22Rv1 (cell line): Measurements from ENCODE around the gene CREG1.

Experiments used
- ZFX ChIP-seq: fragments of 450-650 bp; IDR thresholded peaks from 2 replicates; pipeline ENCODE4 v1.6.1; 2017; ENCODE audit warnings: antibody characterized with exemption, borderline replicate concordance
- TF ChIP-seq, protein P1 (sequence below): fragments of 450-650 bp; IDR thresholded peaks from 2 replicates; pipeline ENCODE4 v1.5.1; 2017; ENCODE audit warnings: mild to moderate bottlenecking

DNA sequence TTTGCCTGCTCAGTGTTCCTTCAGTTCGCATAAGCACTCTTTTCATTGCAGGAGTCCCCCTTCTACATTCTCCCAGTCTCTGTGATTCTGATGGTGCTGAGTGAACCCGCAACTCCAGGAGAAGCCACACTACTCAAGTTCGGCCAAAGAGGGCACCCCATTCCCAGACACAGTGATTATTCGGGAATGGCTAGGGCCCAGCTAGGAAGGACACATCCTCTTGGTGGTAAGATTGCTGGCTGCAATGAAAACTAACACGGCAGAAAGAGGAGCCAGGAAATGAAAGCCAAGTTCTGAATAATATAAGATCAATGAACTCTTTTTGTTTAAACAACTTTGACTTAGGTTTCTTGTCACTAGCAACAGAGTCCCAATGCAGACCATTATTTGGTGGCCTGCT, 14.9 kb downstream of the CREG1 start:
- TF ChIP-seq, protein P1, sequence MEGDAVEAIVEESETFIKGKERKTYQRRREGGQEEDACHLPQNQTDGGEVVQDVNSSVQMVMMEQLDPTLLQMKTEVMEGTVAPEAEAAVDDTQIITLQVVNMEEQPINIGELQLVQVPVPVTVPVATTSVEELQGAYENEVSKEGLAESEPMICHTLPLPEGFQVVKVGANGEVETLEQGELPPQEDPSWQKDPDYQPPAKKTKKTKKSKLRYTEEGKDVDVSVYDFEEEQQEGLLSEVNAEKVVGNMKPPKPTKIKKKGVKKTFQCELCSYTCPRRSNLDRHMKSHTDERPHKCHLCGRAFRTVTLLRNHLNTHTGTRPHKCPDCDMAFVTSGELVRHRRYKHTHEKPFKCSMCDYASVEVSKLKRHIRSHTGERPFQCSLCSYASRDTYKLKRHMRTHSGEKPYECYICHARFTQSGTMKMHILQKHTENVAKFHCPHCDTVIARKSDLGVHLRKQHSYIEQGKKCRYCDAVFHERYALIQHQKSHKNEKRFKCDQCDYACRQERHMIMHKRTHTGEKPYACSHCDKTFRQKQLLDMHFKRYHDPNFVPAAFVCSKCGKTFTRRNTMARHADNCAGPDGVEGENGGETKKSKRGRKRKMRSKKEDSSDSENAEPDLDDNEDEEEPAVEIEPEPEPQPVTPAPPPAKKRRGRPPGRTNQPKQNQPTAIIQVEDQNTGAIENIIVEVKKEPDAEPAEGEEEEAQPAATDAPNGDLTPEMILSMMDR = no peak
- no peak for TF ChIP-seq ZFX
